Left ventricle myocardium superior (tissue), 1 donor: ENCODE results near the gene BACH2. TPM values are rescaled to one million over a fixed set of nuclear protein-coding genes. Genes with fewer than 3 reads are reported as not detected.
"Not testable (repeated sequence)": the region's sequence is repeated elsewhere in the genome, so short reads cannot be mapped to it uniquely, and the experiment has no call there.

Source experiments
- ATAC-seq: fragments of 200-7000 bp; cut with Tn5 transposase; one replicate; pipeline ENCODE4 v1.9.1; 2020; ENCODE audit warnings: mild to moderate bottlenecking, moderate library complexity
- DNase-seq: peaks from one replicate; pipeline ENCODE4 v3.0.0-alpha.2; 2020
- intact Hi-C: fragments of 100-400 bp; cut with micrococcal nuclease; formaldehyde crosslinking; loops from one replicate; pipeline ENCODE4 v1.11.0; 2022
- total RNA-seq: library from RNA; stranded (reverse); fragmentation: NEBNext Ultra II Directional; extraction: Animal tissue kit (Norgen Biotek cat#: 25700); gene quantifications from one replicate; pipeline ENCODE4 v1.2.1, GENCODE V29; 2021
- donor health status: DM: no; HTN: yes; CAD: no; lungs with severe emphysema.

Gene BACH2
- total RNA-seq, 1 donor from 2014 or later = 1.5 TPM

DNA sequence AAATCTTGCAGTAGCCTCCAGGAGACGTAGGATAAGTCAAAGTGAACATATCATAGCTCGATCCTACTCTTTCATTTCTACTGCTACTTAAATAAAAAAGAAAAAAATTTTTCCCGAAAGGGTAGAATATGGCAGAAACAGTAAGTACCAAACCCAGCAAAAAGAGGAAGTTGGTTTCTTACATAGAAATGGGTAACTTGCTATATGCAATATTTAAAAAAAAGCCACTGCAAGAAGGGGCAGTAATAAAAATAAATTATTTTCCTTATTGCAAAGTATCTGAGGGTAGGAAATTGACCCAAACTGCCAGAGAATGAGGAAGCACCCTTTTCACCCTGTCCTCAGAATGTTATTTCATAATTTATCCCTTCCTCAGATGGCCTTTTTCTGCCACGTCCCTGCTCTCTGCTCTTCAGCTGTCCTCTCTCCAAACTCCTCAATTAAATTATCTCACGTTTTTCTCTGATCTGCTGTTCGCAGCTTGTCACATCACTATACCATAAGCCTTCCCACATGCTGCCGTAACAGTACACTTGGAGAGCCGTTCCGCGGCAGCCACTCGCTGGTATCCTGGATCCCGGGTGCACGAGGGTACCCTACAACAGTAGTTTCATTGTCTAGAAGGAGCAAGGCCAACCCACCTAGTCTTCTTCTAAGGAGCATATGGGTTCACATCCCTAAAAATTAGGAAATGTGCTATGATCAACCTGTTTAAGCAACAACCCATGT, 149.6 kb downstream of the BACH2 start:
- no peak for ATAC-seq
- DNase-seq = no peak
- intact Hi-C loops = no loop called here

GRCh38 chr6:90146024-90146423, 150.6 kb downstream of the BACH2 start:
- ATAC-seq (no peak), DNase-seq (no peak)
- intact Hi-C loops = no loop called here

DNA sequence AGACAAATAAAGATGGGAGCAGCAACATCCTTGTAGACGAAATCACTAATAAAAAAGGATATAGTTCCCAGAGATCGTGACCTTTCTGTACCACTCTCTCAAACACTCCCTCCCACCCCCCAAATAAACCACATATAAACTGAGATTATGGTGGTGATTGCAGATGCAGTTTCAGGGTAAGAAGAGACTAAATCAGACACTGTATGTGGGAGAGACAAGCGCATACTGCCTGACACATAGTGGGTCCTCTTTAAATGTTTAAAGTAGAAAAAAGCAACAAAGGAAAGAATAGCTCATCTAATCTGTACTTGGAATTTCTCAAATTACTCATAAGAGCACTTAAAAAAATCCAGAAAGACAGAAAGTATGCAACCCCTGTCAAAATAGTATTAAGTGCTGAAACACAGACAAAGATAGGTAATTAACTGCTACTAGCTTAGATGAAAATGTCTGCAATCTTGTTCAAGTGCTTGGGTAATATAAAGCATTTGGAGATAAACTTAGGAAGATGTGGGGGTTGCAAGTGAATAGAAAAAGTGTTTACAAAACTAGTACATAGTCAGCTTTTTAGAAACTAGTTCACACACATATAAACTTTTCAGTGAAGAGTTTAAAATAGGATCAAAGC, 151.6 kb downstream of the BACH2 start:
- ATAC-seq (no peak), DNase-seq (no peak)
- intact Hi-C loops = no loop called here

- no peak for ATAC-seq
- no peak for DNase-seq
- intact Hi-C loops = no loop called here
Measured at GRCh38 chr6:90144396-90144795, 152.2 kb downstream of the BACH2 start.

DNA sequence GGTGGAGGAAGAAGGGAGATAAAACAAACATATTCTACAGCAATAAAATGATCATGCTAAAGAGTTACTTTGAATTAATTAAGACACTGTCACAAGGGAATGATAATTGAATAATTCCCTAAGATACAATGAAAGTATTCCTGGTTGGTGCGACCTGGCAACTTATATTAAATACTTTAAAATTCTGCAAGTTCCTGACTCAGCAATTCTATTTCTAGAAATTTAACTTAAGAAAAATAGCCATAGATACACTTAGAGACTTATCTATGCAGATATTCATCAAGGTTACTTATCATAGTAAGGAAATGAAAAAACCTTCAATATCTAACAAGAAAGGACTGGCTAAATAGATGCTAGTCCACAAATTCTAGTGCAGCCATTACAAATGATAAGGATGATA, 156.0 kb downstream of the BACH2 start:
- DNase-seq = no peak
- intact Hi-C loops = no loop called here
- ATAC-seq = no peak

- DNase-seq (no peak), ATAC-seq (no peak)
- intact Hi-C loops = no loop called here
Measured at GRCh38 chr6:90139272-90139817, 157.3 kb downstream of the BACH2 start.

DNA sequence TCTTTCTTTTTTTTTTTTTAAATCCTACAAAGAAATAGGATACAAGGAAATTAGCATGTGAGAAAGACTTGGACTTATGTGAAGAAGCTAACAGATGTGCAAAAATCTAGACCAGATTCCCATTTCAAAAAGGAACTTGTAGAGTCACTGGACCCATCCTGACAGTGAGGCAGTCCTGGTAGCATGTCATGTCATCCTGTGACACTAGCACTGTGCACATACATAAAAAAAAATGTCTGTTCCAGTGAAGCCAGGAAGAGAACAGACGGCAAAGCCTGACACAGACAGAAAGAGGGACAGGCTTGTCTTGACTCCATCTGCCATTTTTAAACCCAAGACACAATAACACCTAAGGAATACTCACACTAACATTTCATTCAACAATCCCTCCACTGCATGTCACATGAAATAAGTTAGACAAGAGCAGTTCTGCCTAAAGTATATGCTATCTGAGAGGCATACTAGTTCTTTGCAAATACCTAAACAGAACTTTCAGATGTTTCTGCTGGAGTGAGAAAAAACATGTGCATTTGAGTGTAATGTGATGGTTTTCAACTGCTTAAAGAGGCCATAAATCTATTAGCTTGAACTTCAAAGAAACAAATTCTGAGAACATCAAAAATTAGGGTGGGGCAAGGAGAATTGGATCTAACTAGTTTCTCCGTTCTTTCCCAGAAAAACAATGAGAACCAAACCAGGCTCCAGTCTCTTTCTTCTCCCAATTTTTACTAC, 159.6 kb downstream of the BACH2 start:
- intact Hi-C loops = no loop called here
- ATAC-seq (no peak), DNase-seq (no peak)

- DNase-seq (no peak), ATAC-seq (no peak)
- intact Hi-C loops = no loop called here
Measured at GRCh38 chr6:90136176-90136575, 160.5 kb downstream of the BACH2 start.

DNA sequence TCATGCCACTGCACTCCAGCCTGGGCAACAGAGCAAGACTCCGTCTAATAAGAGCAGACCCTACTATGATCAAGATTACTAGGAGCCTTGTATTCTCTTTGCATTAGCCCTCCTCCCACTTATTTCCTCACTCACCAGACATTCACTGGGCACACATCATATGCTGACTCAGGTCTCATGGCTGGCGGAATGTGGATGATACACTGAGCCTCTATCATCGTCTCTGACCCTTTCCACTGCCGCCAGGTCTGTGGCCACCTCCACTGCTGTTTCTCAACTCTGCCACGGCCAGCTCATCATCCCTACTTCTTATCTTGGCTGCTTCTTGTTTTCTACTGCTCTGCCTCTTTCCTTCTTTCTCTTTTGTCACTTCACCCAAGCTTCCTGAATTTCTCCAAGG, 161.0 kb downstream of the BACH2 start:
- intact Hi-C loops = no loop called here
- ATAC-seq = no peak

DNA sequence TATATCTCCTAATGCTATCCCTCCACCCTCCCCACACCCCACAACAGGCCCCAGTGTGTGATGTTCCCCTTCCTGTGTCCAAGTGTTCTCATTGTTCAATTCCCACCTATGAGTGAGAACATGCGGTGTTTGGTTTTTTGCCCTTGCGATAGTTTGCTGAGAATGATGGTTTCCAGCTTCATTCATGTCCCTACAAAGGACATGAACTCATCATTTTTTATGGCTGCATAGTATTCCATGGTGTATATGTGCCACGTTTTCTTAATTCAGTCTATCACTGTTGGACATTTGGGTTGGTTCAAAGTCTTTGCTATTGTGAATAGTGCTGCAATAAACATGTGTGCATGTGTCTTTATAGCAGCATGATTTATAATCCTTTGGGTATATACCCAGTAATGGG, 163.0 kb downstream of the BACH2 start:
- not testable (repeated sequence) for DNase-seq, ATAC-seq

More for the DNA sequence above, 161.0 kb downstream of the BACH2 start:
- DNase-seq = no peak

GRCh38 chr6:90131614-90132423, 164.8 kb downstream of the BACH2 start:
- ATAC-seq (peak; percentile 64), DNase-seq (peak; percentile 64)
- intact Hi-C loops = no loop called here

More for the DNA sequence above, 163.0 kb downstream of the BACH2 start:
- intact Hi-C loops = not testable (repeated sequence)

DNA sequence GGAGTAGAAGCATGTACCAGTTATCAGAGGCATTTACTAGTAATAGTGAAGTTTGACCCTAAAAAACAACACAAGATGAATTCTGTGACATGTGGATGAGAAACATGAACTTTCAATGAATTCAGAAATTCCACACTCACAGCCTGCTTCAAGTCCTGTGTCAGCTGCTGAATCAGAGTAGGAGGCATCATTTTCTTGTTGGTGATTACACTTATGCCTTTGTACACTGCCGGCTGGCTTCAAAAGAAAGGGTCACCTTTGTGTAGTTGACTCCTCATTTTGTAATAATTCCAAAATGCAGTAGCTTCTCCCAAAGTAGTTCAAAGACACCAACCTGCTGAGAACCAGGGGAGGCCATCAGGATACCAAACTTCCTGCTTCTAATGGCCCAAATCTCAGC, 165.5 kb downstream of the BACH2 start:
- intact Hi-C loops = no loop called here
- ATAC-seq (no peak), DNase-seq (no peak)

GRCh38 chr6:90128687-90129086, 168.0 kb downstream of the BACH2 start:
- DNase-seq, ATAC-seq, intact Hi-C loops: not testable (repeated sequence)

DNA sequence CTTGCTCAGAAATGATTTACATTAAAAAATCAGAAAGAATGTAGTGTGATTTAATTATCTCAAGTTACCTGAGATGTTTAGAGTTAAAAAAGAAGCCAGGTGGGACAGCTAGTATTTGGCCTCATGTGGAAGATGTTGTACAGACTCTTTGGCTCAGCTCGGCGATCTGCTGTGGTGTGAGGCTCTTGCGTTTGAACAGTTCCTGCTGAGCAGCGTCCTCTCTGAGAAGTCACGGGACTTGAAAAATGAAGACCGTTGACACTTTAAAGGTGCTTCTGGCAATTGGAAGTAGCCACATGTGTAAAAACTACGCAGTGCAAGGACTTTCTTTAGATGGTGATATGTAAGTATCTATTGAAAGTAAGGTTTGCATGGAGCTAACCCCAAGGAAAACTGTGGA, 169.0 kb downstream of the BACH2 start:
- DNase-seq (no peak), ATAC-seq (no peak)
- intact Hi-C loops = no loop called here

DNA sequence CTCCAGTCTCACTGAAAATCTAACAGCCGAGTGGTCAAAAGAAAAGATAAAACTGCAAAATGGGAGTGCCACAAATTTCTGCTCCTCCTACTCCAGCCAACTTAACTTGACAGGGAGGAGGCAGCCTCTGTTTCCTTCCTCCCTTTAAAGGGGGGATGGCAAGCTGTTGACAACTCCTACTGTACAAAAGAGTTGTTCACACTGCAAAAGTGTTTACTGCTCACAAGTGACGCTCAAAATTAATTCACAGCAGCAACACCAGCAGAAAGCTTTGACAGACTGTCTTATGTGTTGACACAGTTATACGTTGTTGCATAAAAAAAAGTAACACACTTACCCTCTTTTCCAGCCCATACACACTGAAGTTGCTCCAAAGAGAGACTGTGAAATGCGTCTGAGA, 169.8 kb downstream of the BACH2 start:
- DNase-seq = no peak
- no peak for ATAC-seq
- intact Hi-C loops = no loop called here

DNA sequence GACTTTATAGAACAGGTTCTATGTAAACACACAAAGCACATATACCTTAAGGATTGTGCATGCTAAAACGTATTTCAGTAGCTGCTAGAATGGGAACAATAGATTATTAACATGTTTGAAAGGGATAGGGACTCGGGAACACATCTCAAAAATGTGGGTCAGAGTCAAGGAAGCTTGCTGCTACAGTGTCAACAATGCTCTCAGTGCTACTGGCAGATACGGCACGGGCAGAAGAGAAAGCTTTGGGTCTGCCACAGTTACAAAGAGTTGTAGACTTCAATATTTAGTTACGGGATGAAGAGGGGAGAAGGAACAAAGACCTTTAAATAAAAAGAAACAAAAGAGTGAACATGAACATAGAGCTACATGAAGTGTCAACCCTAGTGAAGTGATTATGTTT, 170.5 kb downstream of the BACH2 start:
- intact Hi-C loops = no loop called here
- ATAC-seq (no peak), DNase-seq (no peak)

GRCh38 chr6:90124874-90125510, 171.7 kb downstream of the BACH2 start:
- intact Hi-C loops = no loop called here
- DNase-seq (no peak), ATAC-seq (no peak)

- ATAC-seq (no peak), DNase-seq (no peak)
- intact Hi-C loops = no loop called here
Measured at GRCh38 chr6:90123831-90124230, 172.8 kb downstream of the BACH2 start.

GRCh38 chr6:90121982-90122381, 174.7 kb downstream of the BACH2 start:
- intact Hi-C loops = no loop called here
- peak; percentile 72 for ATAC-seq

More at GRCh38 chr6:90121982-90122381, 174.7 kb downstream of the BACH2 start:
- DNase-seq = no peak
